HepG2 (cell line): Measurements from ENCODE around the gene BMP2K. TPM values are rescaled to one million over a fixed set of nuclear protein-coding genes. Genes with fewer than 3 reads are reported as not detected.

Experiments
- ATAC-seq: fragments of 200-7000 bp; cut with Tn5 transposase; 3 replicates; pipeline ENCODE4 v1.9.1; 2020; ENCODE audit warnings: mild to moderate bottlenecking, moderate library complexity
- BruUV-seq: library from RNA; stranded (reverse); fragments of 400-500 nt; replicated peaks from 2 replicates; lab custom pipeline; 2021; lab: Mats Ljungman, UMichigan
- CTCF ChIA-PET: fragments of 300-600 bp; formaldehyde crosslinking; extraction: SDS; loops from one replicate; lab custom pipeline; 2021; ENCODE audit warnings: low total read pairs, inconsistent platforms, low intra/inter-chr PET ratio; lab: Yijun Ruan, JAX
- POLR2A ChIA-PET: fragments of 350-600 bp; sonication (Branson Sonifier 250); formaldehyde crosslinking; loops from one replicate; lab custom pipeline; 2020; ENCODE audit warnings: antibody characterized with exemption, inconsistent platforms; lab: Yijun Ruan, JAX
- DNase-seq: peaks from one replicate; pipeline ENCODE4 v3.0.0-alpha.2; 2015; ENCODE audit warnings: low spot score
- FAIRE-seq: peaks from 3 replicates; lab custom pipeline; 2011; peaks lifted over from hg19 to GRCh38; lab: Jason Lieb, UNC
- H2AFZ ChIP-seq: one replicate; pipeline ENCODE4 v1.6.1; 2011; ENCODE audit warnings: low read length, inconsistent platforms
- H3K27ac ChIP-seq: fragments of 300-600 bp; 3 replicates; pipeline ENCODE4 v1.8.0; 2011; ENCODE audit warnings: mixed run types, mild to moderate bottlenecking, mixed read lengths, low read length, inconsistent platforms; ENCODE audit not compliant: insufficient read depth; ENCODE audit errors: extremely low read length
- H3K27me3 ChIP-seq, 2 experiments: fragments of 200-600 bp in 1 of 2; 2 replicates in 1 of 2; 3 replicates in 1 of 2; pipeline versions ENCODE4 v1.6.0 to v1.8.0; 2011; ENCODE audit warnings: low read length in 2 of 2, mild to moderate bottlenecking in 2 of 2, moderate library complexity in 2 of 2, inconsistent platforms in 1 of 2; ENCODE audit not compliant: insufficient read depth in 2 of 2, control insufficient read depth in 1 of 2
- H3K36me3 ChIP-seq, 2 experiments: fragments of 200-600 bp in 1 of 2; replicated peaks in 1 of 2; 2 replicates in 1 of 2; 3 replicates in 1 of 2; pipeline versions ENCODE4 v1.5.1 to v1.8.0; 2011; ENCODE audit warnings: low read length in 2 of 2, inconsistent platforms in 1 of 2; ENCODE audit not compliant: insufficient read depth in 2 of 2, control insufficient read depth in 1 of 2
- H3K4me1 ChIP-seq: 2 replicates; pipeline ENCODE4 v1.5.1; 2012; ENCODE audit warnings: low read length, inconsistent platforms; ENCODE audit not compliant: insufficient read depth
- H3K4me2 ChIP-seq: 2 replicates; pipeline ENCODE4 v1.6.0; 2011; ENCODE audit warnings: low read depth, low read length, inconsistent platforms
- H3K4me3 ChIP-seq, 3 experiments: fragments of 200-600 bp in 1 of 3; sonication (generic), shearing (Covaris generic) in 1 of 3; replicated peaks in 1 of 3; 2 replicates each; pipeline ENCODE4 v1.5.1; 2011 to 2016; ENCODE audit warnings: low read length in 3 of 3, inconsistent platforms in 2 of 3, low read depth in 2 of 3, mild to moderate bottlenecking in 2 of 3, control low read depth in 1 of 3, mixed read lengths in 1 of 3; ENCODE audit not compliant: insufficient read depth in 1 of 3
- H3K79me2 ChIP-seq: one replicate; pipeline ENCODE4 v1.6.1; 2011; ENCODE audit warnings: low read length, inconsistent platforms; ENCODE audit not compliant: insufficient read depth
- H3K9ac ChIP-seq: 2 replicates; pipeline ENCODE4 v1.6.0; 2011; ENCODE audit warnings: mild to moderate bottlenecking, low read depth, low read length, inconsistent platforms; ENCODE audit not compliant: insufficient read depth
- H3K9me3 ChIP-seq: 2 replicates; pipeline ENCODE4 v1.5.1; 2012; ENCODE audit warnings: mild to moderate bottlenecking, low read length
- H4K20me1 ChIP-seq: 2 replicates; pipeline ENCODE4 v1.6.0; 2011; ENCODE audit warnings: inconsistent platforms, mild to moderate bottlenecking, low read length, moderate library complexity; ENCODE audit not compliant: insufficient read depth
- ETS1 ChIP-seq: sonication (generic); formaldehyde crosslinking; IDR thresholded peaks from 2 replicates; pipeline ENCODE4 v1.4.0; 2020; ENCODE audit warnings: missing genetic modification reagents
- HDAC1 ChIP-seq: sonication (generic); formaldehyde crosslinking; IDR thresholded peaks from 2 replicates; pipeline ENCODE4 v1.5.1; 2020; ENCODE audit warnings: mild to moderate bottlenecking, missing genetic modification reagents
- HNRNPL ChIP-seq: fragments of 200-400 bp; formaldehyde crosslinking; IDR thresholded peaks from 2 replicates; pipeline ENCODE4 v1.6.1; 2017; ENCODE audit warnings: mild to moderate bottlenecking, low read depth, low read length
- HOXD1 ChIP-seq: sonication (generic); formaldehyde crosslinking; IDR thresholded peaks from 2 replicates; pipeline ENCODE4 v1.5.0; 2020; ENCODE audit warnings: missing genetic modification reagents
- MLX ChIP-seq: IDR thresholded peaks from 2 replicates; pipeline ENCODE4 v1.6.1; 2016
- NBN ChIP-seq: fragments of 450-650 bp; conservative IDR thresholded peaks from 2 replicates; pipeline ENCODE4 v1.6.1; 2017
- NFKB2 ChIP-seq: sonication (generic); formaldehyde crosslinking; IDR thresholded peaks from 2 replicates; pipeline ENCODE4 v1.4.0; 2020; ENCODE audit warnings: missing genetic modification reagents, borderline replicate concordance
- PBX2 ChIP-seq: IDR thresholded peaks from 2 replicates; pipeline ENCODE4 v1.6.1; 2016; ENCODE audit warnings: control low read depth
- ZFP62 ChIP-seq: sonication (generic); formaldehyde crosslinking; IDR thresholded peaks from 2 replicates; pipeline ENCODE4 v1.4.0; 2020; ENCODE audit warnings: missing genetic modification reagents
- ZMYM2 ChIP-seq: sonication (generic); formaldehyde crosslinking; IDR thresholded peaks from 2 replicates; pipeline ENCODE4 v1.8.0; 2022; ENCODE audit warnings: mild to moderate bottlenecking, missing genetic modification reagents
- ZNF10 ChIP-seq: sonication (generic); formaldehyde crosslinking; IDR thresholded peaks from 2 replicates; pipeline ENCODE4 v1.4.0; 2020; ENCODE audit warnings: mild to moderate bottlenecking, low read depth, missing genetic modification reagents, borderline replicate concordance
- ZNF558 ChIP-seq: sonication (generic); formaldehyde crosslinking; IDR thresholded peaks from 2 replicates; pipeline ENCODE4 v1.9.0; 2022; ENCODE audit warnings: mild to moderate bottlenecking, missing genetic modification reagents, borderline replicate concordance
- ZNF598 ChIP-seq: sonication (generic); formaldehyde crosslinking; IDR thresholded peaks from 2 replicates; pipeline ENCODE4 v1.5.1; 2020; ENCODE audit warnings: mild to moderate bottlenecking, missing genetic modification reagents, borderline replicate concordance
- ZSCAN21 ChIP-seq: sonication (generic); formaldehyde crosslinking; IDR thresholded peaks from 2 replicates; pipeline ENCODE4 v1.8.0; 2022; ENCODE audit warnings: mild to moderate bottlenecking, missing genetic modification reagents, moderate library complexity, borderline replicate concordance
- WGBS: methylation state at CpG from one replicate; pipeline ENCODE4 v1.1.6; 2017; ENCODE audit warnings: low lambda C conversion rate; 5-methylcytosine and 5-hydroxymethylcytosine counted together
- in situ Hi-C: cut with HindIII; loops from 2 replicates; pipeline ENCODE4 v1.10.0; 2017; ENCODE audit warnings: low pct_unique_long_range_greater_than_20kb; ENCODE audit not compliant: extremely low pct_ligation_motif_present
- intact Hi-C: fragments of 100-400 bp; cut with micrococcal nuclease; formaldehyde crosslinking; loops from one replicate; pipeline ENCODE4 v1.10.0; 2022; ENCODE audit not compliant: unreplicated experiment
- polyA plus RNA-seq, 8 experiments: library from polyadenylated mRNA; depleted of rRNA in 3 of 8; stranded (reverse) in 7 of 8; unstranded in 1 of 8; fragments of >200 nt; fragmentation: Illumina TruSeq in 4 of 8; extraction: Trizol in 4 of 8; gene quantifications; 2 replicates each; pipeline versions ENCODE4 v1.2.1 to v1.2.3, GENCODE V29; 2011 to 2016; ENCODE audit warnings: low read depth in 4 of 8, missing spikeins in 1 of 8, mixed read lengths in 1 of 8; ENCODE audit not compliant: insufficient read depth in 1 of 8
- total RNA-seq, 5 experiments: library from RNA; depleted of rRNA; stranded (reverse); fragments of >200 nt; fragmentation: Illumina TruSeq; extraction: Trizol; gene quantifications; 2 replicates each; pipeline ENCODE4 v1.2.3, GENCODE V29; 2016; ENCODE audit warnings: low read depth in 1 of 5
- TF ChIP-seq, protein P1 (sequence below): fragments of 450-650 bp; IDR thresholded peaks from 2 replicates; pipeline ENCODE4 v1.6.1; 2016
- TF ChIP-seq, protein P2 (sequence below): sonication (generic); formaldehyde crosslinking; IDR thresholded peaks from 2 replicates; pipeline ENCODE4 v1.5.1; 2020; ENCODE audit warnings: missing genetic modification reagents, mild to moderate bottlenecking, borderline replicate concordance

Gene BMP2K
- total and polyA plus RNA-seq, 2 of the 13 experiments (the other 11 are each of a cell fraction or from before 2014, with no cell fraction given): 8.6 to 15.2 TPM

DNA sequence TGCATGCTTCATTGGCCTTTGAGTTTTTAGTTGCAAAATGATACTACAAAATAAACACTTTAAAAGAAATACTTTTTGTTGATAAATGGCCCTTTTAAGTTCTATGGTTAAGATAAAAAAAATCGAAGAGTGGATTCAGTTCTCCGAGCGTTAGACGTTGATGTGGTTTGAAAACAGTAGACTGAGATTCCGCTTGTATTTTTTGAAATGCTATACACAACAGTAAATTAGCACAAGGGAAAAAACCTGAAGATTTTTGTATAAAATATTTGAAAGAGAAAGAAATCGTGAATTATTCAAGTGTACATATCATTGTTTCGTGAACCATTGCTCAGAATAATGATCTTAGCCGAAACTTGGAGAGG is 1.4 kb downstream of the BMP2K start:
- no peaks in the 10 kb centered on the region for H3K9me3 ChIP-seq
- POLR2A ChIA-PET: interaction anchor here (1.8 kb wide), 1 partner anchor 85 kb away, joined by 13 read pairs; no protein-coding TSS in a partner anchor
- in situ Hi-C loops (no loop called here), intact Hi-C loops (loop anchor here (1.0 to 10.0 kb wide), 4 partner anchors 85 to 720 kb away; partner anchors contain the start of gene FRAS1)
- no peaks in the 10 kb centered on the region; a peak in 1 of 5 replicates for H3K27me3 ChIP-seq
- H3K9ac ChIP-seq: peak overlapping the region; percentile 82
- H3K4me3 ChIP-seq: peak overlapping the region; percentile 93 to 95 (median 95)
- no peaks in the 10 kb centered on the region for H3K36me3 ChIP-seq
- no peak overlapping the region for H2AFZ ChIP-seq
- FAIRE-seq (no peak), ATAC-seq (no peak), DNase-seq (no peak)
- 17% methylated on average over 8 of the region's 8 CpGs for WGBS
- peaks cover 48% of the 10 kb centered on the region for H3K4me1 ChIP-seq
- CTCF ChIA-PET: no interaction called here
- H3K79me2 ChIP-seq: peaks cover 49% of the 10 kb centered on the region
- H4K20me1 ChIP-seq: peaks cover 6% of the 10 kb centered on the region
- TF ChIP-seq NFKB2 (CRISPR knock-in tag) (no peak), HNRNPL (no peak), ZNF10 (CRISPR knock-in tag) (no peak), ZMYM2 (CRISPR knock-in tag) (no peak), ZFP62 (CRISPR knock-in tag) (no peak), ZNF558 (CRISPR knock-in tag) (no peak), ETS1 (CRISPR knock-in tag) (no peak), NBN (no peak), MLX (CRISPR knock-in tag) (no peak), HDAC1 (CRISPR knock-in tag) (no peak), PBX2 (no peak), ZSCAN21 (CRISPR knock-in tag) (no peak), ZNF598 (no peak), HOXD1 (CRISPR knock-in tag) (no peak)
- TF ChIP-seq, protein P1, sequence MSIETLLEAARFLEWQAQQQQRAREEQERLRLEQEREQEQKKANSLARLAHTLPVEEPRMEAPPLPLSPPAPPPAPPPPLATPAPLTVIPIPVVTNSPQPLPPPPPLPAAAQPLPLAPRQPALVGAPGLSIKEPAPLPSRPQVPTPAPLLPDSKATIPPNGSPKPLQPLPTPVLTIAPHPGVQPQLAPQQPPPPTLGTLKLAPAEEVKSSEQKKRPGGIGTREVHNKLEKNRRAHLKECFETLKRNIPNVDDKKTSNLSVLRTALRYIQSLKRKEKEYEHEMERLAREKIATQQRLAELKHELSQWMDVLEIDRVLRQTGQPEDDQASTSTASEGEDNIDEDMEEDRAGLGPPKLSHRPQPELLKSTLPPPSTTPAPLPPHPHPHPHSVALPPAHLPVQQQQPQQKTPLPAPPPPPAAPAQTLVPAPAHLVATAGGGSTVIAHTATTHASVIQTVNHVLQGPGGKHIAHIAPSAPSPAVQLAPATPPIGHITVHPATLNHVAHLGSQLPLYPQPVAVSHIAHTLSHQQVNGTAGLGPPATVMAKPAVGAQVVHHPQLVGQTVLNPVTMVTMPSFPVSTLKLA: no peak
- TF ChIP-seq, protein P2, sequence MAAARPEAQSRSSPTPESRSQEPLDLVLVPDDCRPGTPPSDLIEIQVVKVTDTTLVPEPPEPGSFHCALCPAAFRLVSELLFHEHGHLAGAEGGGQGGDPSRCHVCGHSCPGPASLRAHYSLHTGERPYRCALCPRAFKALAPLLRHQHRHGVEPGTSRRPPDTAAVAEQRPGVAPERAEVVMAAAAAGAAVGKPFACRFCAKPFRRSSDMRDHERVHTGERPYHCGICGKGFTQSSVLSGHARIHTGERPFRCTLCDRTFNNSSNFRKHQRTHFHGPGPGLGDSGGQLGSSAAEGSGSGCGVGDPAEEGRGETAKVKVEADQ (CRISPR knock-in tag): no peak
- TF ChIP-seq, all 625 proteins: peak for 0
- peak overlapping the region; percentile 91 for H3K4me2 ChIP-seq
- H3K27ac ChIP-seq: peak overlapping the region; percentile 81
- TSS peak; percentile 56 for BruUV-seq
